GM18507 (cell line): Measurements from ENCODE around the gene KLHDC7B.
"Not testable (repeated sequence)": the region's sequence is repeated elsewhere in the genome, so short reads cannot be mapped to it uniquely, and the experiment has no call there.

Experiments
- DNase-seq: peaks from one replicate; pipeline ENCODE4 v3.0.0; 2011; ENCODE audit warnings: low read depth; ENCODE audit not compliant: insufficient read length; ENCODE audit errors: extremely low spot score
- FAIRE-seq: peaks from 2 replicates; lab custom pipeline; 2011; peaks lifted over from hg19 to GRCh38; lab: Jason Lieb, UNC

KLHDC7B gene

DNA sequence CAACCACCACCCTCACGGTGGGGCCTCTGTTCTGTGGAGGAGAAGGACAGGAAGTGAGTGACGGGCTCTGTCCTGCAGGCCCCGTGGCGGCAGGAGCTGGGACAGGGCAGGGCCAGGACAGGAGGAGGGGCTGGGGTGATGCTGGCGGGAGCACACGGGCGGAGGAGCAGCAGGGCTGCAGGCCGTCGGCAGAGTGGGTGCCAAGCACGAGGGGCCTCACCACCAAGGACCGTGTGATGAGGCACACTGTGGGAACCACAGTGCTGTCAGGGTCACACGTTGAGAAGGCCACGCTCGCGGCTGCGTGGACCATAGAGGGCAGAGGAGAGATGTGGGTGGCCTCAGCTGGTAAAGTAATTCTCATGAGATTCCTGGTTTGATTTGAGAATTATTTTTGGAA, 28.8 kb upstream of the KLHDC7B start:
- DNase-seq (no peak), FAIRE-seq (no peak)

DNA sequence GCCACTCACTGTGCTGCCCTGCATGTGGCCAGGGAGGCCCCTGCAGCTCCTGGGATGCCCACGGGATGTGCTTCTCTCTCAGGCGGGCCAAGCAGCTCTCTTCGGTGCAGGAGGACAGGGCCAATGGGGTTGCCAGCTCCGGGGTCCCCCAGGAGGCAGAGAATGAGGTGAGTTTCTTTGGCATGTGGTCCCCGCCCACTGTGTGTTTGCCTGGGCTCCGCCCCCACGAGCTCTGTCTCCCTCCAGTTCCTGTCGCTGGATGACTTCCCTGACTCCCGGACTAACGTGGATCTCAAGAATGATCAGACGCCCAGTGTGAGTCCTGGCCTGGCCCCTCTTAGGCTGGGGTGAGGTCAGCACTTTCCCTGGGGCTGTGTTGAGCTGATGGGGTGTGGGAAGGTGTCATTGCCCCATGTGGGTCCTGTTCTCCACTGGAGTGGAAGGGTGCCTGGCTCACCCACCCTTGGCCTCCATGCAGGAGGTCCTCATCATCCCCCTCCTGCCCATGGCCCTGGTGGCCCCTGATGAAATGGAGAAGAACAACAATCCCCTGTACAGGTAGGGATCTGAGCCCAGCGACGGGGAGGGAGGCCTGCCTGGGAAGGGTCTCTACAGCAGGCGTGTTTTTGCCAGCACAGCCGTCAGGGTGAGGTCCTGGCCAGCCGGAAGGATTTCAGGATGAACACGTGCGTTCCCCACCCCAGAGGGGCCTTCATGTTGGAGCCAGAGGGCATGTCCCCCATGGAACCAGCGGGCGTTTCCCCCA, 28.0 kb upstream of the KLHDC7B start:
- FAIRE-seq (no peak), DNase-seq (no peak)

DNA sequence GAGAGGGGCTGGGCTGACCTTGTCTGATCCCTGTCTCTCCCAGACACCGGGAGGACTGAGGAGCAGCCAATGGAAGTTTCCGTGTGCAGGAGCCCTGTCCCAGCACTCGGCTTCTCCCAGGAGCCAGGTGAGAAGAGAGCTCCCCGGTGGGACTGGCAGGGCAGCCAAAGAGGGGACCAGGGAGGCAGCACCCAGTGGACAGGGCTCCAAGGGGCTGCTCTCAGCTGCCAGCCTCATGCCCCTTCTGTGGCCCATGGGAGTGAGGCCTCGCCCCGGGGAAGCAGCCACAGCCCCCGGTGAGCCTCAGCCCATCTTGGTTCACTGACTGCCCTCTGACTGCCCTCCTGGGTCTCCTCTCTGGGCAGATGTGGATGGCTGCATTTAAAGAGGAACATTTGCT, 27.1 kb upstream of the KLHDC7B start:
- DNase-seq (no peak), FAIRE-seq (no peak)

DNA sequence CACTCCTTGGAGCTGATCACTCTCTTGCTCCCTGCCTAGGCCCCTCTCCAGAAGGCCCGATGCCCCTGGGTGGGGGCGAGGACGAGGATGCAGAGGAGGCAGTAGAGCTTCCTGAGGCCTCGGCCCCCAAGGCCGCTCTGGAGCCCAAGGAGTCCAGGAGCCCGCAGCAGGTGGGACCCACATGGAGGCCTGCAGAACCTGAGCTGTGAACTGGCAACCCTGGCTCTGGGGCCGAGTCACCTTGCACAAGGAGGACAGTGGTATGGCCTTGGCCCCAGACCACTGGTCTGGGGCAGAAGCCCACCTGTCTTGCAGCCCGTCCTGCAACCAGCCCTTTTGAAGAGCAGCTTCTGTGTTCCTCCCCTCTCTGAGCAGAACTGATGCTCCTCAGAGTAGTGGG, 26.5 kb upstream of the KLHDC7B start:
- DNase-seq = no peak
- FAIRE-seq = no peak

DNA sequence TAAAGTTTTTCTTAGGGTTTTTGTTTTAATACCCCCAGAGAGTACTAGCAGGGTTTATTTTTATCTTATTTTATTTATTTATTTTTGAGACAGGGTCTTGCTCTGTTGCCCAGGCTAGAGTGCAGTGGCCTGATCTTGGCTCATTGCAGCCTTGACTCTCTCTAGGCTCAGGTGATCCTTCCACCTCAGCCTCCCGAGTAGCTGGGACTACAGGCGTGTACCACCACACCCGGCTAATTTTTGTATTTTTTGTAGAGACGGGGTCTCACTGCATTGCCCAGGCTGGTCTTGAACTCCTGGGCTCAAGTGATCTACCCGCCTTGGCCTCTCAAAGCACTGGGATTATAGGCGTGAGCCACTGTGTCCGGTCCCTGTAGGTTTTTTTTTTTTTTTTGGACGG, 25.5 kb upstream of the KLHDC7B start:
- not testable (repeated sequence) for FAIRE-seq, DNase-seq

DNA sequence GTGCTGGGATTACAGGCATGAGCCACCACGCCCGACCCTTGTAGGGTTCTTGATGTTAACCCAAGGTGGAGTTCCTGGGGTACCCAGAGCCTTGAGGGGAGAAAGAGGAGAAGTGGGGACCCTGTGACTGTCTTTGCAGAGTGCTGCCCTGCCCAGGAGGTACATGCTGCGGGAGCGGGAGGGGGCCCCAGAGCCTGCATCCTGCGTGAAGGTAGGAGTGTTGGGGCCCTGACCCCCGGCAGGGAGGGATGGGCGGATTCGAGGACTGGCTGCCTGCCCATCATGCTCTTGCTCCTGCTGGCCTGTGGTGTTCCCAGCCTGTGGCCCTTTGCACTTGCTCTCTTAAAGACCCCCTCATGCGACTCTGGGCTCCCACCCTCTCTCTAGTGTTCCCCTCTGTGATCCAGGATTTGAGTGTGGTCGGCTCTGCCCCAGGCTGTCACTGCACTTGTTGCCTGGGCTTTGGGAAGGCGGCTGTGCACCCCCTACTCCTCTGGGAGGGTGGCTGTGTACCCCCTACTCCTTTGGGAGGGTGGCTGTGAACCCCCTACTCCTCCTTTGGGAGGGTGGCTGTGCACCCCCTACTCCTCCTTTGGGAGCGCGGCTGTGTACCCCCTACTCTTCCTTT, 24.8 kb upstream of the KLHDC7B start:
- DNase-seq = no peak
- FAIRE-seq = no peak

DNA sequence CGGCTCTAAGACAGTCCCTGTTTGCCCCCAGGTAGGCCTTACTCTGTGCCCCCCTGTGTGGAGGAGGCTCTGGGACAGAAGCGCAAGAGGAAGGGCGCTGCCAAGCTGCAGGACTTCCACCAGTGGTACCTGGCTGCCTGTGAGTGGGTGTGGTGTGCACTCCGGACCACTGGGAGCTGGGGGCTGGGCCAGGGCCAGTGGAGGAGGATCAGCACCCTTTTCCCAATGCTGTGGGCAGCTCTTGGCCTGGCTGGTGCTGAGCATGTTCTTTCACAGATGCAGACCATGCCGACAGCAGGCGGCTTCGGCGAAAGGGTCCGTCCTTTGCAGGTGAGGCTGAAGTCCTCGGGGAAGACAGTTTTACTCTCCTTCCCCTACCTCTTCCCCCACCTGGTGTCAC, 24.0 kb upstream of the KLHDC7B start:
- FAIRE-seq (no peak), DNase-seq (no peak)

DNA sequence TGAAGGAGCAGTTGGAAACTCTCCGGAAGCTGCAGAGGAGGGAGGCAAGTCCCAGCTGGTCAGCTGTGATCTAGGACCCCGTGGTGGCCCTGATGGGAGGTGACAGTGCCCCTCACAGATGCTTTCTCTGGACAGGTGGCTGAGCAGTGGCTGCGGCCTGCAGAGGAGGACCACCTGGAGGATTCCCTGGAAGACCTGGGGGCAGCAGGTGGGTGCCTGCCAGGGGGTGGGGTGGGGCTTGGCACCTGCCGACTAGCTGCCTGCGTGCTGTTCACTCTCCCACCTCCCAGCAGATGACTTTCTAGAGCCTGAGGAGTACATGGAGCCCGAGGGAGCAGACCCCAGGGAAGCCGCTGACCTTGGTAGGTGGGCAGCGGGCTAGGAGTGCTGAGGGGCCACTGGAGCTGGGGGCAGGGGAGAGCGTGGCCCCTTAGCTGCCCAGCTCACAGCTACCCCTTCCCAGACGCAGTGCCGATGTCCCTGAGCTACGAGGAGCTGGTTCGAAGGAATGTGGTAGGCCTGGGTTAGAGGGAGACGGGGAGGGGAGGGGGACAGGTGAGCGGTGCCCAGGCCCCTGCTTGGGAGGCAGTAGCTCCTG, 23.4 kb upstream of the KLHDC7B start:
- FAIRE-seq (no peak), DNase-seq (no peak)

DNA sequence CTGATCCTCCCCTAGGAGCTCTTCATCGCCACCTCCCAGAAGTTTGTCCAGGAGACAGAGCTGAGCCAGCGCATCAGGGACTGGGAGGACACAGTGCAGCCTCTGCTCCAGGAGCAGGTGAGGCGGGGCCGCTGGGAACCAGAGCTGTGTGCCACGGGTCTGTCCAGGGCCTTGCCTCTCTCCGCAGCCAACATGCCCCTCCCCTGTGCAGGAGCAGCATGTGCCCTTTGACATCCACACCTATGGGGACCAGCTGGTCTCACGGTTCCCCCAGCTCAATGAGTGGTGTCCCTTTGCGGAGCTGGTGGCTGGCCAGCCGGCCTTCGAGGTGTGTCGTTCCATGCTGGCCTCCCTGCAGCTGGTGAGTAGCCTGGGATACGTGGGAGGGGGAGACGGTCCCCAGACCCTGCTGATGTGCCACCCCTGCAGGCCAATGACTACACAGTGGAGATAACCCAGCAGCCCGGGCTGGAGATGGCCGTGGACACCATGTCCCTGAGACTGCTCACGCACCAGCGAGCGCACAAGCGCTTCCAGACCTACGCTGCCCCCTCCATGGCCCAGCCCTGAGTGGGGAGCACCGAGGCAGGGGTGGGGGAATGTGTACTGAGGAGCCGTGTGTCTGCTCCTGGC, 22.8 kb upstream of the KLHDC7B start:
- no peak for DNase-seq
- no peak for FAIRE-seq

DNA sequence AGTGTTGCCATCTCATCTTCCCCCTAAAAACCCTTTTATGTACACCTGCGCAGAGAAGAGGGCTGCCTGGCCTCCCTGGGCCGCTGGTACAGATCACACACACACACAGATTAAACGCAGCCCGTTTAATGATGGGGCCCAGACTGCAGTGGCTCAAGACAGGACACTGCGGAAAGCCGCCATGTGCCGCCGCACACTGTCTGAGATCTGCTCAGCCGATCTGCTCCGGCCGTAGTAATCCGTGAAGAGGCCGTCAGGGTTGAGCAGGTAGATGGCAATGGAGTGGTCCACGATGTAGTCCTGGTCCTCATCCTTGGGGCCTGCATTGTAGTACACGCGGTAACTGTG, 22.3 kb upstream of the KLHDC7B start:
- no peak for FAIRE-seq
- DNase-seq = no peak

DNA sequence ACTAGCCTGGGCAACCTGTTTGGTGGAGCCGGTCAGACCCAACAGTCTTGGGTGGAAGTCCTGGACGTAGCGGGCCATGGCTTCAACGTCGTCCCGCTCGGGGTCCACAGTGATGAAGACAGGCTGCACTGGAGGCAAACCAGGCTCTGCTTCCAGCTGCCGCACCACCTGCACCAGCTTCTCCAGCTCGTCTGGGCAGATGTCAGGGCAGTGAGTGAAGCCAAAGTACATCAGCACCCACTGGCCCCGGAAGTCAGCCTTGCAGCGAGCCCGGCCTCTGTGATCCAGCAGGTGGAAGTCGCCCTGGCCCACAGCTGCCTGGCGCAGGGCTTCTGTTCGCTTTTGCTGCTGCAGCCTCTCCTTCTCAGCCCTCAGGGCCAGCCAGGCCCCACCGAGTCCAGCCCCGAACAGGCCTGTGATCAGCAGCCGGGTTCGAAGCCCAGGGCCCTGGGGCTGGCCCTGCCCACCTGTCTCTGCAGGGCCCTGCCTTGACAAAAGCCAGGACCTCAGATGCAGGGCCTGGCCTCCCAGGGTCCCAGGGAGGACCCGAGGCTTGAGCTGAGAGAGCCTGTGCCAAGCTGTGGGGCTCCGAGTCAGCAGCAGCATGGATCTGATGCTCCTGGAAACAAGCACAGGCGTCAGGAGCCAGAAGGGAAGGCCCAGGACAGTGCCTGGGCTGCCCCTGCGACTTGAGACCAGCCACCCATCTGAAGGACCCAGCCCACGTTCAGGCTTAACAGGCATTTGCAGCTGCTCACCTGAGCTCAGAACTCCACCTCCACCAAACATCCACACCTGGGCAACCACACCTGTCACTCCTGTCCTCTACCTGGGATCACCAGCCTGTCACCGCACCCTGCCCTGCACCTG, 21.7 kb upstream of the KLHDC7B start:
- DNase-seq (no peak), FAIRE-seq (no peak)

DNA sequence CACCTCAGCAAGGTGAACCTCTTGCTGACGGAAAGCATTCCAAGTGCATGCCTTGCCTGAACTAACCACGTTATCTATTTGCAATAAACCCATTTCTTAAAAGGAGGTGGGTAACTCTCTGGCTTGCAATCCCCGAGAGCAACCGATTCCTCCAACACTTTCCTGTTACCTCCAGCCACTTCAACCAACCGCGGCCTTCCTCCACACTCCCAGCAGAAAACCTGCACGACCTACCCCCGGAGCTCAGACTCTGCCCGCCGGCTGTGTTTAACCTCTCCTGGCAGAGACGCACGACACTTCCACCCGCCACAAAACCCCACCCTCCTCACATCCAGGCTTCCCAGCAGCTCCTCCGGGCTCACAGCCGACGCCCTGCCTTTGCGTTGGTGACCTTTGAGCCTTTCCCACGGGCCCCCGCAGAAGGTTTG, 21.0 kb upstream of the KLHDC7B start:
- FAIRE-seq (no peak), DNase-seq (no peak)

DNA sequence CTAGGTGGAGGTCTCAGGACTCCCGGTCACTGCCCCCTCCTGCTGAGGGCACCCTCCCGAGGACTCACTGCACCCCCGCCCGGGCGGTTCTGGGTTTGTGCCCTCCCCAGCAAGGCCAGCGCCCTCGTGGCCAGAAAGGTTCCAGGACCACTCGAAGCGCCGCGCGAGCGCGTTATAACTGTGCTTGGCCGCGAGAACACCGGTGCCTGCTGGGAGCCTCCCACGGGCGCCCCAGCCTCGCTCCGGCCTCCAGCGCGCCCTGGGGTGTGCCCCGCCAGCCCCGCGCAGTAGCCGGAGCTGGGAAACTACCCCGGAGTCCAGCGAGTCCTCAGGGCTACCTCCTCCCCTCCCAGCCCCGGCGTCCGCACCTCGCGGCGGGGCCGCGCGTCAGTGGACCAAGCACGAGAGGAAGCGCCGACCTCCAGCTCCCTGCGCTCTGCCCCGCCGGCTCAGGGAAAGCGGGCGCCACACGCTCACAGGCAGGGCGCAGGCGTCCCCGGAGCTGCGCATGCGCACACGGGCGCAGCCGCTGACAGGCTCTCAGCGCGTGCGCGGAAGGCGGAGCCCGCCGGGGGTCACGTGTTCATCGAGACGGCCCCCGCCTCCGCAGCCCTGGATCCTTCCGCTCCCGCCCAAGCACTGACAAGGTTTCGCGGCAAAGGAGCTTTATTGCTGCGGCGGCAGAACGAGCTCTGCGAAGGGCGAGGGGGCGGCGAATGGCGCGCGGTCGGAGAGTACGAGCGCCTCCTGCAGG, 20.4 kb upstream of the KLHDC7B start, which contains the start of gene SCO2:
TSS of gene SCO2 (minus strand) at position 495 of the 754 bp plus-strand sequence. CDS start 1,187 bp downstream, outside the sequence.
- FAIRE-seq (peak; percentile 97), DNase-seq (peak; percentile 94)

DNA sequence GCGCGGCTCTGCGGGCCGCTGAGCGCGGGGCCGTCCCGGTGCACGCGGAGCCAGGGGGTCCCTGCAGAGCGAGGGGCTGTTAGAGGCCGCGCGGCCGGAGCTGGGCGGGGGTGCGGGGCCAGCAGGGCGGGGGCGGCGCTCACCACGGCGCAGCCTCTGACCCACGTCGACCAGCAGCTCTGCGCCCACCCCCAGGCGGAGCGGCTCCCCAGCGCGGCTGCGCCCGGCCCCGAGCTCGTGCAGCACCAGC, 19.9 kb upstream of the KLHDC7B start:
- DNase-seq (no peak), FAIRE-seq (no peak)

DNA sequence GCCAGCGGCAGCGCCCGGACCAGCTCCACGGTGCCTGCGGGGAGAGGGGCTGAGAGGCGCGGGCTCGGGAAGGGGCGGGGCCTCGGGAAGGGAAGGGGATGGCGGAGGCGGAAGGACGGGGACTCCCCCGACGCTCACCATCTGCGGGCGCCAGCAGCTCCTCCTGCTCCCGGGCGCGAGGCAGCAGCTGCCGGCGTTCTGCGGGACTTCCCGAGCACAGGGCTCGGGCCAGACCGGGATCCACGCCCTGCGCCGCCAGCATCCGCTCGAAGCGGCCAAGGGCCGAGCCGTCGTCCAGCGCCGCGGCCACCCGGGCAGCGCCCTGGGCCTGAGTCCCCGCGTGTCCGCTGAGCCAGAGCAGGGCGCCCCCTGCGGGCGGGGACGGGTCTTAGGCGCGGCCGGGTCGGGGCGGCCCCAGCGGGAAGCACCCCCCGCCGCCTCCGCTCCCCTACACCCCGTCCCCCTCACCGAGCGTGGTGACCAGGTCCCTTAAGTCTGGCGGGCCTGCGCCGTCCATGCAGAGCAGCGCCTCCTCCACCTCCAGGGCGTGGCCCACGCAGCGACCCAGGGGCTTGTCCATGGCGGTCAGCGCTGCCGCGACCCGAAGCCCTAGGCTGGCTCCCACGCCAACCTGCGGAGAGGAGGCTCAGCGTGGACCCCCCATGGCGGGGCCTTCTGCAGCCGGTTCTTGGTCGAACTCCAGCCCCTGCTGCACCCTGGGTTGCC, 19.4 kb upstream of the KLHDC7B start:
- DNase-seq (peak; percentile 62), FAIRE-seq (peak; percentile 82)

DNA sequence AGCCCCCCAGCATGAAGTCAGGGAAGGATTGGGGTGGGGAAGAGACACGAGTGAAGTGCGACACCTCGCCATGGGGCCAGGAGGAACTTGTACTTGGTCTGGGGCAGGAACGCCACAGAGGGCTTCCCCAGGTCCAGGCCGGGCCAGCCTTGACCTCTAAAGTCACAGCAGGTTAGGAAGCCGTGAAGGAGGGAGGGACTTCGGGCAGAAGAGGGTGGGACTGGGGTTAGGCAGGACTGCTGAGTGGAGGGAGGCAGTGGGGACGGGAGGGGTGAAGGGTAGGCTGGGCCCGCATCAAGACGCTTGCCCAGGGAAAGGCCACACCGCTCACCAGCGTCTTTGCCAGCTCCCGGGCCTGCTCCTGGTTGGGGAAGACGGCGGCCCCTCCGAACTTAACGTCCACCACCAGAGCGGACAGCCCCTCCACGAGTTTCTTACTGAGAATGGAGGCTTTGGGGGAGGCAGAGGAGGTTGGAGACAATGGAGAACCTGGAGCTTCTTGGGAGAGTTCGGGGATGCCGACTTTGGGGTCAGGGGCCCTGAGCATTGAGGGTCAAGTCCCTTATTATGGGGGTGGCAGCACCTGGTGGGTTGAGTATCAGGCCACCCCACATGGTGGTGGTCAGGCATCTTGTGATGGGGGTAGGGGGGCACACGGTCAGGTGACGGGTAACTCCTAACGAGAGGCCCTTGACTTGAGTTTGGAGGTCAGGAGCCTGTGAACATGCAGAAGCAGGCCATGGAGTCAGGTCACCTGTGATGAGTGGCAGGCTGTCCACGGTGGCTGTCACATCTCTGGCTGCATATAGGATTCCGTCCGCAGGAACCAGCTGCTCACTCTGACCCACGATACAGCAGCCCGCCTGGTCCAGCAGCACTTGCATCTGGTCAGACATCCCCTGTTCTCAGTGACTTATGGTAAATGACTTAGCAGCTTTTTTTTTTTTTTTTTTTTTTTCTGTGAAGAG, 18.6 kb upstream of the KLHDC7B start:
- DNase-seq (no peak), FAIRE-seq (peak; percentile 97)

DNA sequence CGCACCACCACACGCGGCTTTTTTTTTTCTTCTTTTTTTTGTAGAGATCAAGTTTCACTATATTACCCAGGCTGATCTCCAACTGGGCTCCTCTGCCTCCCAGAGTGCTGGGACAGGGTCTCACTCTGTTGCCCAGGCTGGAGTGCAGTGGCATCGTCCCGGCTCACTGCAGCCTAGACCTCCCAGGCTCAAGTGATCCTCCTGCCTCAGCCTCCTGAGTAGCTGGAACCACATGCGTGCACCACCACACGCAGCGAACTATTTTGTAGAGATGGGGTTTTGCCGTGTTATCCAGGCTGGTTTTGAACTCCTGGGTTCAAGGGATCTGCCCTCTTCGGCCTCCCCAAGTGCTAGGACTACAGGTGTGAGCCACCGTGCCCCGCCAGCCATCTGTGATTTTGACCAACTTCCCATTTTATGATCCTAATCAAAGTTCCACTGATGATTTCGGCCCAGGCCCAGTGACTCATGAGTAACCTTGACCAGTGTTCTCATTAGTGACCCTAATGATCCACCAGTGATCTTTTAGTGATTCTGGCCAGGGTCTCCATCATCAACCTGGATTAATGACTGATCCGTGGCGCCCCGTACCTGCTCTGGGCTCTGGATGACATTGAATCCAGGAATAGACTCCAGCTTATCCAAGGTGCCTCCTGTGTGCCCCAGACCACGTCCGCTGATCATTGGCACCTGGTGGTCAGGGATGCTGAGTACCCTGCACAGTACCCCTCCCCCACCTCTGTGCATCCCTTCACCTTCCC, 17.6 kb upstream of the KLHDC7B start:
- DNase-seq (no peak), FAIRE-seq (no peak)
